Peyer's patch (tissue), 4 donors: ENCODE results near the gene AHI1. TPM values are rescaled to one million over a fixed set of nuclear protein-coding genes. Genes with fewer than 3 reads are reported as not detected.

Experiments used
- DNase-seq, 3 donors: peaks; one replicate each; pipeline ENCODE4 v3.0.0-alpha.2; 2017 to 2019
- H3K27ac ChIP-seq, 4 donors: fragments of 200-600 bp; sonication (generic); one replicate each; pipeline ENCODE4 v1.5.1; 2016 to 2019
- H3K27me3 ChIP-seq, 2 donors: fragments of 200-600 bp; sonication (generic); one replicate each; pipeline ENCODE4 v1.5.1; 2019
- H3K36me3 ChIP-seq, 3 donors: fragments of 200-600 bp; sonication (generic); one replicate each; pipeline ENCODE4 v1.5.1; 2016 to 2019
- H3K4me1 ChIP-seq, 4 donors: fragments of 200-600 bp; sonication (generic); one replicate each; pipeline ENCODE4 v1.5.1; 2016 to 2019
- H3K4me3 ChIP-seq, 4 donors: fragments of 200-600 bp; sonication (generic); 1 replicate in 3 of 4; 2 replicates in 1 of 4; pipeline ENCODE4 v1.5.1; 2016 to 2019; ENCODE audit warnings: mild to moderate bottlenecking in 1 of 4
- H3K9me3 ChIP-seq, 4 donors: fragments of 200-600 bp; sonication (generic); one replicate each; pipeline ENCODE4 v1.5.1; 2016 to 2019; ENCODE audit warnings: mild to moderate bottlenecking in 1 of 4
- CTCF ChIP-seq, 6 experiments: fragments of 450-650 bp in 4 of 6; fragments of 200-600 bp in 2 of 6; sonication (generic) in 1 of 6; IDR thresholded peaks; one replicate each; pipeline ENCODE4 v1.5.1; 2017 to 2019; ENCODE audit warnings: antibody characterized with exemption in 6 of 6, mild to moderate bottlenecking in 3 of 6, moderate library complexity in 1 of 6
- POLR2A ChIP-seq, 2 donors: fragments of 450-650 bp; IDR thresholded peaks; one replicate each; pipeline ENCODE4 v1.5.1; 2017; ENCODE audit warnings: antibody characterized with exemption in 2 of 2, mild to moderate bottlenecking in 2 of 2, moderate library complexity in 2 of 2
- total RNA-seq, 4 donors: library from RNA; depleted of rRNA; stranded (reverse); fragments of >200 nt; gene quantifications; one replicate each; pipeline ENCODE4 v1.1.0, GENCODE V29; 2016

The AHI1 gene
- total RNA-seq, 4 donors from 2014 or later = 4.4 to 141 (median 17.6) TPM

GRCh38 chr6:135268740-135269139 lies 228.8 kb downstream of the AHI1 start:
- Histone ChIP-seq H3K36me3 (no peaks in the 10 kb centered on the region), H3K4me3 (no peak overlapping the region), H3K4me1 (peaks cover 0 to 12% (median 0%) of the 10 kb centered on the region in 4 donors), H3K9me3 (no peaks in the 10 kb centered on the region), H3K27ac (peak overlapping the region in 1 of 4 donors; percentile 64), H3K27me3 (no peaks in the 10 kb centered on the region)
- DNase-seq = no peak
- no peak for TF ChIP-seq POLR2A (IDR thresholded peaks at IDR 0.05)
- TF ChIP-seq CTCF (IDR thresholded peaks at IDR 0.05) = no peak

DNA sequence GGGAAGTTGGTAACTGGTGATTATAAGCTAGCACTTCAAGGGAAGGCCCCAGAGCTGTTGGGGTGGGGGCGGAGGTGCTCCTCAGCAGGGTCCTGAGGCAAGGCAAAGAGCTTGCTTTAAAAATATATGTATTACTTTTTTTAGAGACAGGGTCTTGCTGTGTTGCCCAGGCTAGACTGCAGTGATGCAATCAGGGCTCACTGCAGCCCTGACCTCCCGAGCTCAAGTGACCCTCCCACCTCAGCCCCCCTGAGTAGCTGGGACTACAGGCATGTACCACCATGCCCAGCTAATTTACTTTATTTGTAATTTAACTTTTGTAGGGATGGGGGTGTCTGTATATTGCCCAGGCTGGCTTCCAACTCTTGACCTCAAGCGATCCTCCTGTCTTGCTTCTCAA lies 229.3 kb downstream of the AHI1 start:
- no peak overlapping the region for H3K4me3 ChIP-seq
- H3K27ac ChIP-seq = peak overlapping the region in 1 of 4 donors; percentile 64
- H3K36me3 ChIP-seq = no peaks in the 10 kb centered on the region
- TF ChIP-seq CTCF (IDR thresholded peaks at IDR 0.05) = no peak
- TF ChIP-seq POLR2A (IDR thresholded peaks at IDR 0.05) = no peak
- no peaks in the 10 kb centered on the region for H3K27me3 ChIP-seq
- no peak for DNase-seq
- H3K9me3 ChIP-seq = no peaks in the 10 kb centered on the region
- peaks cover 0 to 12% (median 0%) of the 10 kb centered on the region in 4 donors for H3K4me1 ChIP-seq

- Histone ChIP-seq H3K36me3 (no peaks in the 10 kb centered on the region), H3K4me1 (peaks cover 0 to 12% (median 0%) of the 10 kb centered on the region in 4 donors), H3K9me3 (no peaks in the 10 kb centered on the region), H3K4me3 (no peak overlapping the region), H3K27me3 (no peaks in the 10 kb centered on the region), H3K27ac (peak overlapping the region in 2 of 4 donors; percentile 56 to 74)
- DNase-seq = no peak
- TF ChIP-seq CTCF (IDR thresholded peaks at IDR 0.05) (no peak), POLR2A (IDR thresholded peaks at IDR 0.05) (no peak)
These were observed 230.5 kb downstream of the AHI1 start for GRCh38 chr6:135267085-135267484.

GRCh38 chr6:135266675-135267074 lies 230.9 kb downstream of the AHI1 start:
- H3K4me1 ChIP-seq = peaks cover 0 to 12% (median 0%) of the 10 kb centered on the region in 4 donors
- H3K4me3 ChIP-seq = no peak overlapping the region
- H3K9me3 ChIP-seq = no peaks in the 10 kb centered on the region
- H3K36me3 ChIP-seq = no peaks in the 10 kb centered on the region
- TF ChIP-seq CTCF (IDR thresholded peaks at IDR 0.05) (no peak), POLR2A (IDR thresholded peaks at IDR 0.05) (no peak)
- H3K27me3 ChIP-seq = no peaks in the 10 kb centered on the region
- peak overlapping the region in 3 of 4 donors; percentile 40 to 74 (median 56) for H3K27ac ChIP-seq
- DNase-seq = peak in 1 of 3 donors; percentile 58

GRCh38 chr6:135265278-135265677 lies 232.3 kb downstream of the AHI1 start:
- Histone ChIP-seq H3K4me3 (no peak overlapping the region), H3K9me3 (no peaks in the 10 kb centered on the region), H3K36me3 (no peaks in the 10 kb centered on the region), H3K27me3 (no peaks in the 10 kb centered on the region), H3K27ac (no peak overlapping the region), H3K4me1 (peaks cover 0 to 12% (median 0%) of the 10 kb centered on the region in 4 donors)
- no peak for DNase-seq
- no peak for TF ChIP-seq POLR2A (IDR thresholded peaks at IDR 0.05)
- TF ChIP-seq CTCF (IDR thresholded peaks at IDR 0.05) = no peak
